ENCODE data around the gene PDE1C. TPM values are rescaled to one million over a fixed set of nuclear protein-coding genes. Genes with fewer than 3 reads are reported as not detected.

Gene PDE1C
- total RNA-seq, 2 experiments from 2014 or later: not detected

DNA sequence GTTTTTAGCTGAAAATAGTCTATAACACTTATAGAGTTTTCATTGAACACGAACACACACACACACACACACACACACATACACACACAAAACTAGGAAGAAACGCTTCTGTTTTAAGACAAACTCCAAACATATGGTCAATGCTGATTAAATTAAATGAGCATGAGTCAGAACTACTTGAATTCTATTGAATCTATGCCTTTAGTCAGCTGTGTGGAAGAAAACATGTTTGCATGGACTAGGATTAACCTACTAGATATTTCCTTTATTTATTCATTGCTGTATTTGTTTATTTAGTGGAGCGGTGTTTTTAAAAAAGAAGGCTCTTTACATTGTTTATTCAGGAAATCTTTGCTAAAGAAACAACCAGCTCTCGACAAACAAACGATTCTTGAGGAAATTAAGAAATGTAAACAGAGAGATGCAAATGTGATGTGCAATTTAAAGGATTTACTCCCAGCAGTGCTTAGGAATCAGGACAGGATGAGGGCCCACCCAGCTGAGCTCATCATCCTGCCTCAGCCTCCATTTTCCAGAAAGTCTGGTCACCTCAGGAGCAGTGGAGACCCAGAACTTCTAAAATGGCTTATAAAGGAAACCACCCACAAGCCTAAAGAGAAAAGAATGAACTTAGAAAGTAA, 83.2 kb downstream of the PDE1C start:
- intact Hi-C loops (cut with micrococcal nuclease; ENCODE audit: unreplicated experiment): no loop called here
- no TSS peak for BruUV-seq (replicated peaks)
- Histone ChIP-seq H3K27ac (ENCODE audit: low read depth, low read length, poor library complexity, severe bottlenecking) (no peak overlapping the region), H3K4me1 (ENCODE audit: insufficient read depth, low read length, poor library complexity, severe bottlenecking) (no peaks in the 10 kb centered on the region), H3K4me2 (ENCODE audit: low read length) (no peak overlapping the region), H3K4me3 (ENCODE audit: low read depth, low read length, poor library complexity, severe bottlenecking) (no peak overlapping the region), H4K20me1 (ENCODE audit: insufficient read depth, low read length) (no peaks in the 10 kb centered on the region), H3K9me2 (ENCODE audit: insufficient read depth, low read length) (no peaks in the 10 kb centered on the region), H3K79me2 (ENCODE audit: insufficient read depth, low read depth, low read length) (no peaks in the 10 kb centered on the region), H3K36me3 (ENCODE audit: insufficient read depth, low read length) (no peaks in the 10 kb centered on the region), H3K9me3 (ENCODE audit: low read length) (no peaks in the 10 kb centered on the region), H2AFZ (ENCODE audit: low read length) (no peak overlapping the region)
- DNase-seq (ENCODE audit: low spot score): no peak
- CTCF ChIA-PET (ENCODE audit: unreplicated experiment): no interaction called here
- POLR2A ChIA-PET: no interaction called here
- TF ChIP-seq, protein P1, sequence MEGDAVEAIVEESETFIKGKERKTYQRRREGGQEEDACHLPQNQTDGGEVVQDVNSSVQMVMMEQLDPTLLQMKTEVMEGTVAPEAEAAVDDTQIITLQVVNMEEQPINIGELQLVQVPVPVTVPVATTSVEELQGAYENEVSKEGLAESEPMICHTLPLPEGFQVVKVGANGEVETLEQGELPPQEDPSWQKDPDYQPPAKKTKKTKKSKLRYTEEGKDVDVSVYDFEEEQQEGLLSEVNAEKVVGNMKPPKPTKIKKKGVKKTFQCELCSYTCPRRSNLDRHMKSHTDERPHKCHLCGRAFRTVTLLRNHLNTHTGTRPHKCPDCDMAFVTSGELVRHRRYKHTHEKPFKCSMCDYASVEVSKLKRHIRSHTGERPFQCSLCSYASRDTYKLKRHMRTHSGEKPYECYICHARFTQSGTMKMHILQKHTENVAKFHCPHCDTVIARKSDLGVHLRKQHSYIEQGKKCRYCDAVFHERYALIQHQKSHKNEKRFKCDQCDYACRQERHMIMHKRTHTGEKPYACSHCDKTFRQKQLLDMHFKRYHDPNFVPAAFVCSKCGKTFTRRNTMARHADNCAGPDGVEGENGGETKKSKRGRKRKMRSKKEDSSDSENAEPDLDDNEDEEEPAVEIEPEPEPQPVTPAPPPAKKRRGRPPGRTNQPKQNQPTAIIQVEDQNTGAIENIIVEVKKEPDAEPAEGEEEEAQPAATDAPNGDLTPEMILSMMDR (conservative IDR thresholded peaks at IDR 0.05; ENCODE audit: low read length): no peak
- no peak for TF ChIP-seq EZH2phosphoT487 (IDR thresholded peaks at IDR 0.05; ENCODE audit: borderline replicate concordance, low read depth, low read length)

DNA sequence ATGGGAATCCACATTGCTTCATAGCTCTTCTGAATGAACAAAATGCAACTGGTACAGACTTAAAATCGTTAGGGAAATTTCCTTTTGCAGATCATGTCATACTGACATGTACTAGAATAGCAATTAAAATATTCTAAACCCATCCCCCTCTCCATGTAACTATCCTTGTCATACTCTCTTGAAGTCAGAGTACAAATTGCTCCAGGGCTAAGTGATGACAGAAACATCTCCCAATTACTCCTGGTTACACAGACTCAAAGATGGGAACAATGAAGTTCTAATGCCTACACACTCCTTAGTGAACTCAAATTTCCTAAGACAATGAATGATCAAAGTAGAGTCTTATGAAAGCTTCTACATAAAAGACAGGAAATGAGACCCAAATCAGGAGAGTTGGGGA, 87.2 kb downstream of the PDE1C start:
- ChIA-PET CTCF (ENCODE audit: unreplicated experiment) (no interaction called here), POLR2A (no interaction called here)
- no peak overlapping the region for H3K4me2 ChIP-seq (ENCODE audit: low read length)
- H4K20me1 ChIP-seq (ENCODE audit: insufficient read depth, low read length): no peaks in the 10 kb centered on the region
- TF ChIP-seq, protein P1 (conservative IDR thresholded peaks at IDR 0.05; ENCODE audit: low read length): no peak
- TF ChIP-seq EZH2phosphoT487 (IDR thresholded peaks at IDR 0.05; ENCODE audit: borderline replicate concordance, low read depth, low read length): no peak
- H3K79me2 ChIP-seq (ENCODE audit: insufficient read depth, low read depth, low read length): no peaks in the 10 kb centered on the region
- H3K9me3 ChIP-seq (ENCODE audit: low read length): no peaks in the 10 kb centered on the region
- H3K4me3 ChIP-seq (ENCODE audit: low read depth, low read length, poor library complexity, severe bottlenecking): no peak overlapping the region
- H3K4me1 ChIP-seq (ENCODE audit: insufficient read depth, low read length, poor library complexity, severe bottlenecking): no peaks in the 10 kb centered on the region
- DNase-seq (ENCODE audit: low spot score): no peak
- BruUV-seq (replicated peaks): no TSS peak
- no peak overlapping the region for H2AFZ ChIP-seq (ENCODE audit: low read length)
- H3K9me2 ChIP-seq (ENCODE audit: insufficient read depth, low read length): no peaks in the 10 kb centered on the region
- H3K27ac ChIP-seq (ENCODE audit: low read depth, low read length, poor library complexity, severe bottlenecking): no peak overlapping the region
- H3K36me3 ChIP-seq (ENCODE audit: insufficient read depth, low read length): no peaks in the 10 kb centered on the region
- intact Hi-C loops (cut with micrococcal nuclease; ENCODE audit: unreplicated experiment): no loop called here

DNA sequence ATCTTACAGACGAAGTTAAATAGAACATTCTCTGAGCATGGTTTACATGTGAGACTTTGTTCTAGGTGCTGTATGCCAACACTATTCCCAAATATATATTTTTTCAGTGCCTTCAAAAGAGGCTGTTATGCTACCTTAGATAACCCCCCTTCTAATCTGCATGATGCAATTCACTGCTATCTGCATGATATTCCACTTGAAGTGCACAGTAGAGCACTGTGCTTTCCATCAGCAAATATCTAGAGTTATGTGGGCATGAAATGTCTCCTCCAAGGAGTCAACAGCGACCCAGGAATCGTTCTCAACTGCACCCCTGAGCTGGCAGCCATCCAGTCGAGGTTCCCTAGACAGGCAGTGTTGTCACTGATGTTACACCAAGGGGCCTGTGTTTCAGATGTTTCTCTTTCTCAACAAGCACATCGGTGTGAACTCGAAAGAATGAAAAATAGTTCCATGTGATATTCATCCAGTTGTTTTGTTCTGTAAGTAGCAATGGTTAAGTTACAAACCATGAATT, 88.3 kb downstream of the PDE1C start:
- no peak for DNase-seq (ENCODE audit: low spot score)
- CTCF ChIA-PET (ENCODE audit: unreplicated experiment): no interaction called here
- H3K36me3 ChIP-seq (ENCODE audit: insufficient read depth, low read length): no peaks in the 10 kb centered on the region
- no peak overlapping the region for H3K4me3 ChIP-seq (ENCODE audit: low read depth, low read length, poor library complexity, severe bottlenecking)
- no peaks in the 10 kb centered on the region for H4K20me1 ChIP-seq (ENCODE audit: insufficient read depth, low read length)
- no peak overlapping the region for H3K4me2 ChIP-seq (ENCODE audit: low read length)
- H3K27ac ChIP-seq (ENCODE audit: low read depth, low read length, poor library complexity, severe bottlenecking): no peak overlapping the region
- no peaks in the 10 kb centered on the region for H3K79me2 ChIP-seq (ENCODE audit: insufficient read depth, low read depth, low read length)
- H3K9me2 ChIP-seq (ENCODE audit: insufficient read depth, low read length): no peaks in the 10 kb centered on the region
- no peaks in the 10 kb centered on the region for H3K4me1 ChIP-seq (ENCODE audit: insufficient read depth, low read length, poor library complexity, severe bottlenecking)
- POLR2A ChIA-PET: no interaction called here
- no peak overlapping the region for H2AFZ ChIP-seq (ENCODE audit: low read length)
- H3K9me3 ChIP-seq (ENCODE audit: low read length): no peaks in the 10 kb centered on the region
- BruUV-seq (replicated peaks): no TSS peak
- intact Hi-C loops (cut with micrococcal nuclease; ENCODE audit: unreplicated experiment): no loop called here
- no peak for TF ChIP-seq EZH2phosphoT487 (IDR thresholded peaks at IDR 0.05; ENCODE audit: borderline replicate concordance, low read depth, low read length)
- TF ChIP-seq, protein P1 (conservative IDR thresholded peaks at IDR 0.05; ENCODE audit: low read length): no peak
